Activated T-cell treated with anti-CD3 and anti-CD28 coated beads for 48 hours (primary cell): Measurements from ENCODE around the gene FAM98C.

ENCODE experiments used
- DNase-seq: peaks from one replicate; pipeline ENCODE4 v3.0.0-alpha.2; 2020; ENCODE audit warnings: low read depth

The FAM98C gene

GRCh38 chr19:38427035-38427677 lies 24.3 kb downstream of the FAM98C start:
- peak; percentile 31 for DNase-seq

GRCh38 chr19:38429055-38429810 lies 26.3 kb downstream of the FAM98C start:
- no peak for DNase-seq

GRCh38 chr19:38429811-38430156 lies 26.9 kb downstream of the FAM98C start:
- no peak for DNase-seq

GRCh38 chr19:38430931-38431330 lies 28.0 kb downstream of the FAM98C start:
- no peak for DNase-seq

- peak; percentile 57 for DNase-seq
Observed at GRCh38 chr19:38433268-38433733, 30.4 kb downstream of the FAM98C start, which contains the start of gene RYR1. RYR1 (plus strand) TSS chr19:38433691; CDS start chr19:38433830, 139 bp downstream.

- no peak for DNase-seq
Observed at GRCh38 chr19:38434549-38435051, 31.7 kb downstream of the FAM98C start.

- DNase-seq, result no peak
Observed at GRCh38 chr19:38437295-38437694, 34.4 kb downstream of the FAM98C start.

- DNase-seq, result no peak
Observed at GRCh38 chr19:38437917-38438316, 35.0 kb downstream of the FAM98C start.

GRCh38 chr19:38440592-38440991 lies 37.7 kb downstream of the FAM98C start:
- no peak for DNase-seq

- DNase-seq, result no peak
Observed at GRCh38 chr19:38441657-38442348, 38.9 kb downstream of the FAM98C start.

GRCh38 chr19:38442736-38443135 lies 39.8 kb downstream of the FAM98C start:
- DNase-seq, result no peak

- no peak for DNase-seq
Observed at GRCh38 chr19:38443458-38443999, 40.6 kb downstream of the FAM98C start.

- DNase-seq, result no peak
Observed at GRCh38 chr19:38444026-38444425, 41.1 kb downstream of the FAM98C start.

GRCh38 chr19:38445362-38445761 lies 42.5 kb downstream of the FAM98C start:
- no peak for DNase-seq

- DNase-seq, result no peak
Observed at GRCh38 chr19:38448225-38448624, 45.3 kb downstream of the FAM98C start.

GRCh38 chr19:38449518-38449917 lies 46.6 kb downstream of the FAM98C start:
- no peak for DNase-seq

GRCh38 chr19:38451036-38451435 lies 48.1 kb downstream of the FAM98C start:
- DNase-seq, result no peak

- DNase-seq, result no peak
Observed at GRCh38 chr19:38451629-38452028, 48.7 kb downstream of the FAM98C start.

GRCh38 chr19:38452430-38453366 lies 49.8 kb downstream of the FAM98C start:
- peak; percentile 34 for DNase-seq

GRCh38 chr19:38453596-38453995 lies 50.7 kb downstream of the FAM98C start:
- DNase-seq, result no peak

- no peak for DNase-seq
Observed at GRCh38 chr19:38455031-38455430, 52.1 kb downstream of the FAM98C start.
